HG02938 (cell line): Measurements from ENCODE around the gene RNF144A.
"Not testable (repeated sequence)": the region's sequence is repeated elsewhere in the genome, so short reads cannot be mapped to it uniquely, and the experiment has no call there.

Experiments used
- ATAC-seq: cut with Tn5 transposase; IDR thresholded peaks from one replicate; pipeline ENCODE4 v1.9.1; 2021; ENCODE audit warnings: mild to moderate bottlenecking, moderate library complexity; ENCODE audit not compliant: unreplicated experiment

The RNF144A gene

GRCh38 chr2:6999211-6999877 is 82.1 kb downstream of the RNF144A start:
- peak; percentile 55 for ATAC-seq

- ATAC-seq: not testable (repeated sequence)
These were observed 84.2 kb downstream of the RNF144A start for GRCh38 chr2:7001395-7001794.

GRCh38 chr2:7003895-7004294 is 86.7 kb downstream of the RNF144A start:
- no peak for ATAC-seq

- ATAC-seq: no peak
These were observed 87.4 kb downstream of the RNF144A start for GRCh38 chr2:7004636-7005035.

GRCh38 chr2:7007488-7007845 is 90.3 kb downstream of the RNF144A start:
- ATAC-seq: no peak

GRCh38 chr2:7007846-7008741 is 90.9 kb downstream of the RNF144A start:
- ATAC-seq: no peak

GRCh38 chr2:7009207-7009911 is 92.1 kb downstream of the RNF144A start:
- no peak for ATAC-seq

- no peak for ATAC-seq
These were observed 93.3 kb downstream of the RNF144A start for GRCh38 chr2:7010391-7011054.

- ATAC-seq: no peak
These were observed 94.3 kb downstream of the RNF144A start for GRCh38 chr2:7011356-7012083.

- ATAC-seq: no peak
These were observed 95.0 kb downstream of the RNF144A start for GRCh38 chr2:7012141-7012764.

- no peak for ATAC-seq
These were observed 96.4 kb downstream of the RNF144A start for GRCh38 chr2:7013471-7014160.

GRCh38 chr2:7014174-7014640 is 97.0 kb downstream of the RNF144A start:
- no peak for ATAC-seq

GRCh38 chr2:7015007-7015950 is 98.1 kb downstream of the RNF144A start:
- ATAC-seq: no peak

- no peak for ATAC-seq
These were observed 98.9 kb downstream of the RNF144A start for GRCh38 chr2:7016148-7016547.

- no peak for ATAC-seq
These were observed 99.5 kb downstream of the RNF144A start for GRCh38 chr2:7016601-7017211.

GRCh38 chr2:7017671-7018281 is 100.6 kb downstream of the RNF144A start:
- ATAC-seq: no peak

GRCh38 chr2:7018282-7018701 is 101.1 kb downstream of the RNF144A start:
- no peak for ATAC-seq
